ENCODE results near the gene PRKCA.

The PRKCA gene

GRCh38 chr17:66673668-66674276, 371.4 kb downstream of the PRKCA start:
- peak; percentile 17 for DNase-seq

GRCh38 chr17:66675273-66675990, 373.0 kb downstream of the PRKCA start:
- DNase-seq, result no peak

- DNase-seq, result no peak
Measured at GRCh38 chr17:66675991-66676371, 373.6 kb downstream of the PRKCA start.

GRCh38 chr17:66676421-66676820, 374.0 kb downstream of the PRKCA start:
- peak; percentile 36 for DNase-seq

GRCh38 chr17:66677201-66677981, 375.0 kb downstream of the PRKCA start:
- no peak for DNase-seq

GRCh38 chr17:66678061-66678460, 375.6 kb downstream of the PRKCA start:
- no peak for DNase-seq

- DNase-seq, result no peak
Measured at GRCh38 chr17:66678827-66679226, 376.4 kb downstream of the PRKCA start.

GRCh38 chr17:66679631-66680517, 377.5 kb downstream of the PRKCA start:
- DNase-seq, result no peak

GRCh38 chr17:66682283-66682682, 379.9 kb downstream of the PRKCA start:
- DNase-seq, result no peak

- DNase-seq, result no peak
Measured at GRCh38 chr17:66684261-66684660, 381.8 kb downstream of the PRKCA start.

GRCh38 chr17:66684731-66685130, 382.3 kb downstream of the PRKCA start:
- DNase-seq, result no peak

- DNase-seq, result no peak
Measured at GRCh38 chr17:66686601-66687000, 384.2 kb downstream of the PRKCA start.

GRCh38 chr17:66687570-66688284, 385.3 kb downstream of the PRKCA start:
- DNase-seq, result no peak

GRCh38 chr17:66689221-66689620, 386.8 kb downstream of the PRKCA start:
- no peak for DNase-seq

GRCh38 chr17:66690166-66690565, 387.8 kb downstream of the PRKCA start:
- DNase-seq, result no peak

- DNase-seq, result no peak
Measured at GRCh38 chr17:66691644-66692420, 389.4 kb downstream of the PRKCA start.

- no peak for DNase-seq
Measured at GRCh38 chr17:66692421-66692690, 389.9 kb downstream of the PRKCA start.

GRCh38 chr17:66695098-66695497, 392.7 kb downstream of the PRKCA start:
- no peak for DNase-seq

- DNase-seq, result no peak
Measured at GRCh38 chr17:66698270-66698669, 395.9 kb downstream of the PRKCA start.

GRCh38 chr17:66701462-66701861, 399.0 kb downstream of the PRKCA start:
- DNase-seq, result no peak

GRCh38 chr17:66702106-66702936, 399.9 kb downstream of the PRKCA start:
- no peak for DNase-seq

All from NCI-H510A (cell line).